Muscle of leg (tissue), 11 donors: ENCODE measurements around the gene LRRC10B. TPM values are rescaled to one million over a fixed set of nuclear protein-coding genes. Genes with fewer than 3 reads are reported as not detected.

Experiments
- DNase-seq: peaks from one replicate; pipeline ENCODE4 v3.0.0; 2013
- H3K27ac ChIP-seq: one replicate; pipeline ENCODE4 v1.5.1; 2013; ENCODE audit warnings: mild to moderate bottlenecking, low read length, control low read depth
- H3K27me3 ChIP-seq: one replicate; pipeline ENCODE4 v1.6.1; 2013; ENCODE audit warnings: low read length; ENCODE audit not compliant: control insufficient read depth, insufficient read depth
- H3K36me3 ChIP-seq: one replicate; pipeline ENCODE4 v1.6.1; 2013; ENCODE audit warnings: low read length; ENCODE audit not compliant: control insufficient read depth, insufficient read depth
- H3K4me1 ChIP-seq: one replicate; pipeline ENCODE4 v1.6.1; 2013; ENCODE audit warnings: low read length; ENCODE audit not compliant: control insufficient read depth, insufficient read depth
- H3K4me3 ChIP-seq: one replicate; pipeline ENCODE4 v1.5.1; 2013; ENCODE audit warnings: low read length, control low read depth
- H3K9me3 ChIP-seq: replicated peaks from 2 replicates; pipeline ENCODE4 v1.6.1; 2013; ENCODE audit warnings: low read depth, low read length; ENCODE audit not compliant: control insufficient read depth
- WGBS: methylation state at CpG from one replicate; pipeline ENCODE4 v1.1.5; 2013; ENCODE audit warnings: missing lambda C conversion rate; ENCODE audit not compliant: insufficient coverage; 5-methylcytosine and 5-hydroxymethylcytosine counted together
- polyA plus RNA-seq, 8 donors: library from polyadenylated mRNA; unstranded; fragments of 120-200 nt; gene quantifications; one replicate each; pipeline versions ENCODE4 v1.2.1 to v1.2.3, GENCODE V29; 2013; ENCODE audit warnings: inconsistent platforms in 1 of 8, low replicate concordance in 1 of 8; ENCODE audit not compliant: insufficient read length in 8 of 8, insufficient read depth in 1 of 8
- total RNA-seq: library from RNA; stranded (reverse); fragments of 120-200 nt; gene quantifications from one replicate; pipeline ENCODE4 v1.2.4, GENCODE V29; 2013

Gene LRRC10B
- total and polyA plus RNA-seq, 9 donors, result 0.08 to 0.52 (median 0.17) TPM; not detected in 1

- 97% methylated on average over 8 of the region's 8 CpGs for WGBS
Measured at GRCh38 chr11:61537326-61537725, 28.8 kb downstream of the LRRC10B start.

GRCh38 chr11:61538636-61538961, 30.1 kb downstream of the LRRC10B start:
- peaks cover 55% of the 10 kb centered on the region for H3K4me1 ChIP-seq
- DNase-seq, result no peak
- 84% methylated on average over 9 of the region's 9 CpGs for WGBS

More at GRCh38 chr11:61537326-61537725, 28.8 kb downstream of the LRRC10B start:
- Histone ChIP-seq H3K9me3 (no peaks in the 10 kb centered on the region), H3K4me1 (peaks cover 46% of the 10 kb centered on the region), H3K27ac (no peak overlapping the region), H3K4me3 (no peak overlapping the region), H3K36me3 (no peaks in the 10 kb centered on the region), H3K27me3 (peaks cover 7% of the 10 kb centered on the region)
- DNase-seq, result no peak

GRCh38 chr11:61539006-61539405, 30.5 kb downstream of the LRRC10B start:
- Histone ChIP-seq H3K9me3 (no peaks in the 10 kb centered on the region), H3K27me3 (peaks cover 4% of the 10 kb centered on the region), H3K36me3 (no peaks in the 10 kb centered on the region), H3K27ac (peak overlapping the region; percentile 37), H3K4me1 (peaks cover 55% of the 10 kb centered on the region), H3K4me3 (no peak overlapping the region)
- WGBS, result 56% methylated on average over 11 of the region's 11 CpGs
- DNase-seq, result peak; percentile 57

More at GRCh38 chr11:61538636-61538961, 30.1 kb downstream of the LRRC10B start:
- H3K27ac ChIP-seq, result no peak overlapping the region
- H3K4me3 ChIP-seq, result no peak overlapping the region
- H3K27me3 ChIP-seq, result peaks cover 4% of the 10 kb centered on the region
- H3K9me3 ChIP-seq, result no peaks in the 10 kb centered on the region
- no peaks in the 10 kb centered on the region for H3K36me3 ChIP-seq

- Histone ChIP-seq H3K4me3 (no peak overlapping the region), H3K36me3 (no peaks in the 10 kb centered on the region), H3K27me3 (peaks cover 4% of the 10 kb centered on the region), H3K9me3 (no peaks in the 10 kb centered on the region), H3K27ac (peak overlapping the region; percentile 65), H3K4me1 (peaks cover 52% of the 10 kb centered on the region)
- WGBS, result no CpG with 5 or more reads among the region's 14 CpGs
- peak; percentile 81 for DNase-seq
Measured at GRCh38 chr11:61539831-61540357, 31.3 kb downstream of the LRRC10B start.

- H3K27me3 ChIP-seq, result peaks cover 4% of the 10 kb centered on the region
- peaks cover 51% of the 10 kb centered on the region for H3K4me1 ChIP-seq
- peak overlapping the region; percentile 65 for H3K27ac ChIP-seq
- H3K4me3 ChIP-seq, result no peak overlapping the region
- no peaks in the 10 kb centered on the region for H3K36me3 ChIP-seq
- no peaks in the 10 kb centered on the region for H3K9me3 ChIP-seq
- no peak for DNase-seq
- WGBS, result 38% methylated on average over 2 of the region's 9 CpGs
Measured at GRCh38 chr11:61540528-61540927, 32.0 kb downstream of the LRRC10B start.

GRCh38 chr11:61541598-61541997, 33.0 kb downstream of the LRRC10B start:
- peak; percentile 86 for DNase-seq
- 16% methylated on average over 3 of the region's 3 CpGs for WGBS
- Histone ChIP-seq H3K27me3 (peaks cover 4% of the 10 kb centered on the region), H3K27ac (no peak overlapping the region), H3K4me3 (no peak overlapping the region), H3K9me3 (no peaks in the 10 kb centered on the region), H3K4me1 (peaks cover 51% of the 10 kb centered on the region), H3K36me3 (no peaks in the 10 kb centered on the region)

- H3K36me3 ChIP-seq, result no peaks in the 10 kb centered on the region
- peak overlapping the region; percentile 35 for H3K27ac ChIP-seq
- WGBS, result 15% methylated on average over 19 of the region's 19 CpGs
- H3K4me3 ChIP-seq, result no peak overlapping the region
- no peaks in the 10 kb centered on the region for H3K9me3 ChIP-seq
- H3K27me3 ChIP-seq, result peaks cover 4% of the 10 kb centered on the region
- H3K4me1 ChIP-seq, result peaks cover 51% of the 10 kb centered on the region
- no peak for DNase-seq
Measured at GRCh38 chr11:61542024-61542461, 33.5 kb downstream of the LRRC10B start.

- no peaks in the 10 kb centered on the region for H3K36me3 ChIP-seq
- no peak overlapping the region for H3K27ac ChIP-seq
- H3K4me3 ChIP-seq, result no peak overlapping the region
- peak; percentile 62 for DNase-seq
- WGBS, result 51% methylated on average over 12 of the region's 16 CpGs
- peaks cover 51% of the 10 kb centered on the region for H3K4me1 ChIP-seq
- peaks cover 4% of the 10 kb centered on the region for H3K27me3 ChIP-seq
- no peaks in the 10 kb centered on the region for H3K9me3 ChIP-seq
Measured at GRCh38 chr11:61542705-61543104, 34.2 kb downstream of the LRRC10B start.

GRCh38 chr11:61543606-61544306, 35.2 kb downstream of the LRRC10B start:
- DNase-seq, result no peak
- H3K9me3 ChIP-seq, result no peaks in the 10 kb centered on the region
- peaks cover 43% of the 10 kb centered on the region for H3K4me1 ChIP-seq
- H3K27me3 ChIP-seq, result peaks cover 4% of the 10 kb centered on the region
- H3K4me3 ChIP-seq, result no peak overlapping the region
- no peaks in the 10 kb centered on the region for H3K36me3 ChIP-seq
- no peak overlapping the region for H3K27ac ChIP-seq
- WGBS, result no CpG with 5 or more reads among the region's 4 CpGs

GRCh38 chr11:61544466-61544865, 35.9 kb downstream of the LRRC10B start:
- DNase-seq, result no peak
- no peaks in the 10 kb centered on the region for H3K9me3 ChIP-seq
- H3K27me3 ChIP-seq, result no peaks in the 10 kb centered on the region
- H3K36me3 ChIP-seq, result no peaks in the 10 kb centered on the region
- WGBS, result 76% methylated on average over 5 of the region's 6 CpGs
- H3K4me3 ChIP-seq, result no peak overlapping the region
- peaks cover 36% of the 10 kb centered on the region for H3K4me1 ChIP-seq
- H3K27ac ChIP-seq, result no peak overlapping the region
